NB4 (cell line): ENCODE measurements around the gene MTOR.

ENCODE experiments used
- MAX ChIP-seq: IDR thresholded peaks from 2 replicates; pipeline ENCODE4 v1.6.1; 2011; ENCODE audit warnings: low read depth, low read length
- MYC ChIP-seq: IDR thresholded peaks from 2 replicates; pipeline ENCODE4 v1.6.1; 2011; ENCODE audit warnings: low read depth, low read length
- POLR2A ChIP-seq: IDR thresholded peaks from 2 replicates; pipeline ENCODE4 v1.6.1; 2011; ENCODE audit warnings: mild to moderate bottlenecking; ENCODE audit not compliant: insufficient read length; ENCODE audit errors: extremely low read depth
- TF ChIP-seq, protein P1 (sequence below): IDR thresholded peaks from one replicate; pipeline ENCODE4 v1.5.1; 2012; ENCODE audit warnings: low read depth, low read length

- TF ChIP-seq, protein P1, sequence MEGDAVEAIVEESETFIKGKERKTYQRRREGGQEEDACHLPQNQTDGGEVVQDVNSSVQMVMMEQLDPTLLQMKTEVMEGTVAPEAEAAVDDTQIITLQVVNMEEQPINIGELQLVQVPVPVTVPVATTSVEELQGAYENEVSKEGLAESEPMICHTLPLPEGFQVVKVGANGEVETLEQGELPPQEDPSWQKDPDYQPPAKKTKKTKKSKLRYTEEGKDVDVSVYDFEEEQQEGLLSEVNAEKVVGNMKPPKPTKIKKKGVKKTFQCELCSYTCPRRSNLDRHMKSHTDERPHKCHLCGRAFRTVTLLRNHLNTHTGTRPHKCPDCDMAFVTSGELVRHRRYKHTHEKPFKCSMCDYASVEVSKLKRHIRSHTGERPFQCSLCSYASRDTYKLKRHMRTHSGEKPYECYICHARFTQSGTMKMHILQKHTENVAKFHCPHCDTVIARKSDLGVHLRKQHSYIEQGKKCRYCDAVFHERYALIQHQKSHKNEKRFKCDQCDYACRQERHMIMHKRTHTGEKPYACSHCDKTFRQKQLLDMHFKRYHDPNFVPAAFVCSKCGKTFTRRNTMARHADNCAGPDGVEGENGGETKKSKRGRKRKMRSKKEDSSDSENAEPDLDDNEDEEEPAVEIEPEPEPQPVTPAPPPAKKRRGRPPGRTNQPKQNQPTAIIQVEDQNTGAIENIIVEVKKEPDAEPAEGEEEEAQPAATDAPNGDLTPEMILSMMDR, result no peak
- TF ChIP-seq MYC (no peak), MAX (no peak), POLR2A (no peak)
Observed at GRCh38 chr1:11279152-11279551, 16.8 kb upstream of the MTOR start.
